Testis (tissue), 3 donors: Measurements from ENCODE around the gene VPS13C. TPM values are rescaled to one million over a fixed set of nuclear protein-coding genes. Genes with fewer than 3 reads are reported as not detected.

Experiments used
- DNase-seq: peaks from one replicate; pipeline ENCODE4 v3.0.0-alpha.2; 2019
- H3K27ac ChIP-seq, 2 donors: fragments of 200-600 bp; sonication (generic); one replicate each; pipeline ENCODE4 v1.5.1; 2019
- H3K27me3 ChIP-seq: fragments of 200-600 bp; sonication (generic); one replicate; pipeline ENCODE4 v1.5.1; 2019
- H3K36me3 ChIP-seq: fragments of 200-600 bp; sonication (generic); one replicate; pipeline ENCODE4 v1.5.1; 2017; ENCODE audit warnings: low read depth; ENCODE audit errors: missing control alignments
- H3K4me1 ChIP-seq: fragments of 200-600 bp; sonication (generic); one replicate; pipeline ENCODE4 v1.5.1; 2019
- H3K4me3 ChIP-seq, 2 donors: fragments of 200-600 bp; sonication (generic); one replicate each; pipeline ENCODE4 v1.5.1; 2017 to 2019
- H3K9me3 ChIP-seq: fragments of 200-600 bp; sonication (generic); one replicate; pipeline ENCODE4 v1.5.1; 2017
- POLR2A ChIP-seq: fragments of 450-650 bp; IDR thresholded peaks from one replicate; pipeline ENCODE4 v1.6.1; 2017; ENCODE audit warnings: antibody characterized with exemption, mild to moderate bottlenecking, moderate library complexity
- WGBS, 2 donors: methylation state at CpG; one replicate each; pipeline ENCODE4 v1.1.5; 2018; 5-methylcytosine and 5-hydroxymethylcytosine counted together
- intact Hi-C: fragments of 100-400 bp; cut with DNase I; formaldehyde crosslinking; loops from one replicate; pipeline ENCODE4 v1.15.1; 2023; ENCODE audit warnings: low total_unique reads
- polyA plus RNA-seq: library from polyadenylated mRNA; stranded (reverse); fragments of 350-450 nt; fragmentation: Illumina TruSeq; extraction: RNeasy Lipid Tissue Mini Kit (QIAGEN cat#74804); gene quantifications from one replicate; pipeline ENCODE4 v1.2.3, GENCODE V29; 2014; ENCODE audit warnings: low read depth, low replicate concordance; ENCODE audit not compliant: insufficient read depth
- total RNA-seq, 2 donors: library from RNA; depleted of rRNA; stranded (reverse); fragments of >200 nt; gene quantifications; one replicate each; pipeline ENCODE4 v1.2.3, GENCODE V29; 2016
- TF ChIP-seq, protein P1 (sequence below), 3 experiments: fragments of 450-650 bp in 2 of 3; fragments of 200-600 bp in 1 of 3; sonication (generic) in 1 of 3; IDR thresholded peaks; one replicate each; pipeline ENCODE4 v1.5.1; 2016 to 2019; ENCODE audit warnings: antibody characterized with exemption in 3 of 3, mild to moderate bottlenecking in 2 of 3, moderate library complexity in 1 of 3

VPS13C gene
- total and polyA plus RNA-seq, 3 donors from 2014 or later: 21.3 to 89.1 (median 86.1) TPM

GRCh38 chr15:61929452-61929851 lies 130.8 kb downstream of the VPS13C start:
- no peaks in the 10 kb centered on the region for H3K4me1 ChIP-seq
- H3K9me3 ChIP-seq: no peaks in the 10 kb centered on the region
- H3K36me3 ChIP-seq: no peaks in the 10 kb centered on the region
- H3K27ac ChIP-seq: no peak overlapping the region
- TF ChIP-seq POLR2A: no peak
- TF ChIP-seq, protein P1, sequence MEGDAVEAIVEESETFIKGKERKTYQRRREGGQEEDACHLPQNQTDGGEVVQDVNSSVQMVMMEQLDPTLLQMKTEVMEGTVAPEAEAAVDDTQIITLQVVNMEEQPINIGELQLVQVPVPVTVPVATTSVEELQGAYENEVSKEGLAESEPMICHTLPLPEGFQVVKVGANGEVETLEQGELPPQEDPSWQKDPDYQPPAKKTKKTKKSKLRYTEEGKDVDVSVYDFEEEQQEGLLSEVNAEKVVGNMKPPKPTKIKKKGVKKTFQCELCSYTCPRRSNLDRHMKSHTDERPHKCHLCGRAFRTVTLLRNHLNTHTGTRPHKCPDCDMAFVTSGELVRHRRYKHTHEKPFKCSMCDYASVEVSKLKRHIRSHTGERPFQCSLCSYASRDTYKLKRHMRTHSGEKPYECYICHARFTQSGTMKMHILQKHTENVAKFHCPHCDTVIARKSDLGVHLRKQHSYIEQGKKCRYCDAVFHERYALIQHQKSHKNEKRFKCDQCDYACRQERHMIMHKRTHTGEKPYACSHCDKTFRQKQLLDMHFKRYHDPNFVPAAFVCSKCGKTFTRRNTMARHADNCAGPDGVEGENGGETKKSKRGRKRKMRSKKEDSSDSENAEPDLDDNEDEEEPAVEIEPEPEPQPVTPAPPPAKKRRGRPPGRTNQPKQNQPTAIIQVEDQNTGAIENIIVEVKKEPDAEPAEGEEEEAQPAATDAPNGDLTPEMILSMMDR (IDR thresholded peaks at IDR 0.05): no peak
- DNase-seq: no peak
- no peak overlapping the region for H3K4me3 ChIP-seq
- H3K27me3 ChIP-seq: no peaks in the 10 kb centered on the region
- intact Hi-C loops: no loop called here

- Histone ChIP-seq H3K36me3 (no peaks in the 10 kb centered on the region), H3K27ac (no peak overlapping the region), H3K4me3 (no peak overlapping the region), H3K9me3 (no peaks in the 10 kb centered on the region), H3K4me1 (no peaks in the 10 kb centered on the region), H3K27me3 (no peaks in the 10 kb centered on the region)
- TF ChIP-seq POLR2A: no peak
- TF ChIP-seq, protein P1 (IDR thresholded peaks at IDR 0.05): no peak
- 96 to 98% methylated on average over 3 of the region's 3 CpGs for WGBS, 2 donors
- intact Hi-C loops: no loop called here
- DNase-seq: no peak
Observed at GRCh38 chr15:61923173-61923572, 137.1 kb downstream of the VPS13C start.

DNA sequence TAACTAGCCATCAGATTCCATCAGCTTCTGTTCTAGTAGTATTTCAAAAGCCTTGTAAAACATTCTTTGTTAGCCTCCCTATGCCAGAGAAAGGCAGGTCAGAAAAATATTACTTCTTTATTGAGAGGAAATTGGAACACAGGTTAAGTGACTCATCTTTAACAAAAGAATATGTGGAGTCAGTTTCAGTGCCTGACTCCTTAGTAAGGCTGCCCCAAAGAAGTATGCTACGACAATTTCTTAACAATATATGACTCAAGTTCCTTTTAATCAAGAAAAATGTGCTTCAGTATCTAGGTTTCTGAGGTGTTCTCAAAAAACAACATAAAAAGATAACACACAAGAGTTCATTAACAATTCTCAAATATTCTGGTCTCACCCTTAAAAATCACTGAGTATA lies 139.2 kb downstream of the VPS13C start:
- no peaks in the 10 kb centered on the region for H3K27me3 ChIP-seq
- WGBS, 2 donors: 93 to 100% methylated on average over 1 of the region's 1 CpG
- no peak overlapping the region for H3K4me3 ChIP-seq
- intact Hi-C loops: no loop called here
- no peak overlapping the region for H3K27ac ChIP-seq
- H3K4me1 ChIP-seq: no peaks in the 10 kb centered on the region
- TF ChIP-seq, protein P1 (IDR thresholded peaks at IDR 0.05): no peak
- no peaks in the 10 kb centered on the region for H3K36me3 ChIP-seq
- H3K9me3 ChIP-seq: no peaks in the 10 kb centered on the region
- DNase-seq: no peak

GRCh38 chr15:61917457-61917856 lies 142.8 kb downstream of the VPS13C start:
- no peaks in the 10 kb centered on the region for H3K9me3 ChIP-seq
- DNase-seq: no peak
- no peak overlapping the region for H3K4me3 ChIP-seq
- H3K4me1 ChIP-seq: no peaks in the 10 kb centered on the region
- H3K27ac ChIP-seq: no peak overlapping the region
- H3K36me3 ChIP-seq: no peaks in the 10 kb centered on the region
- intact Hi-C loops: no loop called here
- 91 to 97% methylated on average over 1 of the region's 1 CpG for WGBS, 2 donors
- H3K27me3 ChIP-seq: no peaks in the 10 kb centered on the region
- no peak for TF ChIP-seq POLR2A
- TF ChIP-seq, protein P1 (IDR thresholded peaks at IDR 0.05): no peak

GRCh38 chr15:61916104-61916503 lies 144.1 kb downstream of the VPS13C start:
- H3K27ac ChIP-seq: no peak overlapping the region
- WGBS, 2 donors: 85 to 89% methylated on average over 2 of the region's 2 CpGs
- intact Hi-C loops: no loop called here
- no peak overlapping the region for H3K4me3 ChIP-seq
- no peaks in the 10 kb centered on the region for H3K27me3 ChIP-seq
- H3K4me1 ChIP-seq: no peaks in the 10 kb centered on the region
- TF ChIP-seq POLR2A: no peak
- TF ChIP-seq, protein P1 (IDR thresholded peaks at IDR 0.05): no peak
- no peaks in the 10 kb centered on the region for H3K9me3 ChIP-seq
- DNase-seq: no peak
- H3K36me3 ChIP-seq: no peaks in the 10 kb centered on the region
